Activated CD4-positive, alpha-beta T cell treated with anti-CD3 and anti-CD28 coated beads, Interleukin-2, amount 50 U/mL, for 48 hours (primary cell): ENCODE results near the gene SEPTIN3.

Experiments
- DNase-seq, 2 experiments: peaks; one replicate each; pipeline ENCODE4 v3.0.0-alpha.2; 2020

Gene SEPTIN3, protein sequence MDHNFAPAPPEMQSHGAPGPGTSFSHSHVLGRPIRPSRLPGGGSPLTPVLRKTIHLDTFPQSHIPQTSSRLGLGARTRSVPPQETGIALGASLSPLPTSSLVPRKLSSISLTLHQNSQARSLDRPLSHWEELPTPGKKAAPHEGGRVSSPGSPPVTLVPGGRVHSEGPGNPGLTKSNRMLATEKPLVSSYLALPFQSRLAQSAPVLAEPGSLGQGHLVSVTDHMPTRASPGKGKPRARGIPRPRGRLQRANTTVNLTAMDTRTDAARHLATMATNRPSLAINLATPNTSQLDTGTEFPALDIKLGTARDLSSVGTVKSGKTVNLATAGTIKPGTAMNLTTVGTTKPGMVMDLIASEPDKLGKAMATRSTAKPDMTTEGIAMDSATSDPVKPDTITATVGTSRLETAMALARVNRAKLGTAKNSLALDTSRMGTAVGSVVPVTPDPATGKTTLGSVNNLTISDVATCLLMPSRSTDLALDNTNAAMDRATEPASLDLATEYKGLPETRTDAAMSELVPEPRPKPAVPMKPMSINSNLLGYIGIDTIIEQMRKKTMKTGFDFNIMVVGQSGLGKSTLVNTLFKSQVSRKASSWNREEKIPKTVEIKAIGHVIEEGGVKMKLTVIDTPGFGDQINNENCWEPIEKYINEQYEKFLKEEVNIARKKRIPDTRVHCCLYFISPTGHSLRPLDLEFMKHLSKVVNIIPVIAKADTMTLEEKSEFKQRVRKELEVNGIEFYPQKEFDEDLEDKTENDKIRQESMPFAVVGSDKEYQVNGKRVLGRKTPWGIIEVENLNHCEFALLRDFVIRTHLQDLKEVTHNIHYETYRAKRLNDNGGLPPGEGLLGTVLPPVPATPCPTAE

DNA sequence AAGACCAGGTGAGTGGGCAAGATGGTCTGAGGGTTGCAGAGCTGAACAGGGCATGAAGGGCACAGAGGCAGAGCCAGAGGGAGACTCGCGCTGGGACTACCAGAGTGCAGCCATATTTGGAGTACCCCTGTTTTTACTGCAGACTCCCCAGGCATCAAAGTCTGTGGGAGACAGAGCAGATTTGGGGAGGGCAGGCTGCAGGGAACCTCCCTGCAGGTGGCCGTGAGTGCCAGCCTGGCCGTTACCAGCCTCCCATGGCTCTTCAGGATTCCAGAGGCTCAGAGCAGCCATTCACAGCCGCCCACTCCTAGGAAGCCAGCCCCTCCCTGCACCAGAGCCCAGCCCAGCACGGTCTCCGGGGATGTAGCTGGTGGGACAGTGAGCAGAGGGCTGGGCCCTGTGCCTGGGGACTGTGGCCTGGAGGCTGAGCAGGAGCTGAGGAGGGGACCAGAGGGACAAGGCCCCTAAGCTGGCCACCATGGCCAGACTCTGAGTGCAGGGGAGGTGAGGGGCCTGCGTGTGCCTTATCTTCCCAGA lies at the start of gene SEPTIN3:
SEPTIN3 (plus strand) TSS at position 334 of the 537 bp plus-strand sequence. CDS start 2,050 bp downstream, outside the sequence.
- DNase-seq: no peak

DNA sequence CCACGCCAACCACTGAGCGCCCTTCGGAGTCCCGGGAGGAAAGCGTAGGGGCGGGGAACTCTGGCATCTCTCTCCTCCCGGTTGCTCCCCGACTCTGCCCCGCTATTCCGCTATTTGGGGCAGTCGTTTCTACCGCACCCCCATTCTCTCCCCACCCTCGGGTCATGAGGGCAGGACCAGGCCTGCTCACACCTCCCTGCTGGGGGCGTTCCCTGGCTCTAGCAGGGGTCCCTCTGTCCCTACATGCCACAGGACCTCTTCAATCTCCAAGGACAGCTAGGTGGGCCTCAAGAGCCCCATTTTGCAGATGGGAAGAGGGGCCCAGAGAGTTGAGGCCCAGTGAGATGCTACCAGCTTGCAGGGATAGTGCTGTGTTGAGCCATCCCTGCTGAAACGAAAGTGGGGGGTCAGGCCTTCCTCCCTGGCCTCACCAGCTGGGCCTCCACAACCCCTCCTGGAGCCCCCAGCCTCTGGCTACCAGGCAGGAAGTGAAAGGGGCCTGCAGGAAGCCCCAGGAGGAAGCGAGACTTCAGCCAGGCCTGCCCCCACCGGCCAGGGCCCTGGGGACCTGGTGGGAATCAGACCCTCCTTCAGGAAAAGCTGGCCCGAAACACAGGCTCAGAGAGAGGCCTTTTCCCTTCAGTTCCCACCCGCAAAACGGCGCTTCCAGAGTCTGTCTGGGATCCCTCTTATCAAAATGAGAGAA lies 48.8 kb upstream of the SEPTIN3 start:
- no peak for DNase-seq

DNA sequence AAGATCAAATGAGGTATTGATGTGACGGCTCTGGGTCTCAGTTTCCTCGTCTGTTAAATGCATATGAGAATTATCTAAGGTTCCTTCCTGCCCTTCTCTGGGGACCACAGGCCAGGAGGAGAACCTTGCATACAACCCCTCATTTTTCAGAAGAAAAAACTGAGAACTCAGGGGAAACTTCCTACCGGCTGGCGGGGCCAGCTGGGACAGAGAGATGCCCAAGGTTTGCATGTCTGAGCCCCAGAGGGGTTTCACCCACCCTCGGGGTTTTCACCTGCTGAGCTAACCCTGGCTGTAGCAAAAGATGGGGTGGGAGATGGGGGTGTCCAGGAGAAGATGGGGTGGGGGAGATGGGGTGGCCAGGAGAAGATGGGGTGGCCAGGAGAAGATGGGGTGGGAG lies 46.9 kb upstream of the SEPTIN3 start:
- DNase-seq: no peak

DNA sequence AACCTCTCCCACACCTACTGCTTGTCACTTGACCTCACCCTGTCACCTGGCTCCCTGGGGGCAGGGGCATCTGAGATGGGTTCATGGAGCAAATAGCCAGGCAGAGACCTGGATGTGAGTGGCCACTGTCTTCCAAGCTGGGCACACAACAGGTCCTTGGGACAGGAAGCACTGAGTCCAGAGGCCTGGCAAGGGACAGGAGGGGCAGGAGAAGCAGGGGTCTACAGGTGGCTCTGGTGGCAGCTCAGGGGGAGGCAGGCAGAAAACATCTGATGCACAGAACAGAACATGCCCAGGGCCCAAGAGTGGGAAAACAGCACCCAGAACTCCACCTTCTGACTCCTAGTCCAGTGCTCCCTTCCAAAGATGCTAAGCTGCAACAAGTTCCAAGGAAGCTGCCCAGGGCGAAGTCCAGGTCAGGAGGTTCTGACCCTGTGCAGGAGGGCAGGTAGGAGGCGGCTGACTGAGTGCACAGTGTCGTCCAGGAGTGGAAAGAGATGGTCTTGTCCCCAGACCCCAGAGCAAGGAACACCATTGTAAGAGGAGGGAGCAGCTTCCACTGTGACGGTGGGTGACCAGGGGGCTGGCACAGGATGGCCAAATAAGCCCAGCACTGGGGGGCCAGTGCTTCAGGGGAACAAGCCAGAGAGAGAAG lies 46.2 kb upstream of the SEPTIN3 start:
- no peak for DNase-seq

DNA sequence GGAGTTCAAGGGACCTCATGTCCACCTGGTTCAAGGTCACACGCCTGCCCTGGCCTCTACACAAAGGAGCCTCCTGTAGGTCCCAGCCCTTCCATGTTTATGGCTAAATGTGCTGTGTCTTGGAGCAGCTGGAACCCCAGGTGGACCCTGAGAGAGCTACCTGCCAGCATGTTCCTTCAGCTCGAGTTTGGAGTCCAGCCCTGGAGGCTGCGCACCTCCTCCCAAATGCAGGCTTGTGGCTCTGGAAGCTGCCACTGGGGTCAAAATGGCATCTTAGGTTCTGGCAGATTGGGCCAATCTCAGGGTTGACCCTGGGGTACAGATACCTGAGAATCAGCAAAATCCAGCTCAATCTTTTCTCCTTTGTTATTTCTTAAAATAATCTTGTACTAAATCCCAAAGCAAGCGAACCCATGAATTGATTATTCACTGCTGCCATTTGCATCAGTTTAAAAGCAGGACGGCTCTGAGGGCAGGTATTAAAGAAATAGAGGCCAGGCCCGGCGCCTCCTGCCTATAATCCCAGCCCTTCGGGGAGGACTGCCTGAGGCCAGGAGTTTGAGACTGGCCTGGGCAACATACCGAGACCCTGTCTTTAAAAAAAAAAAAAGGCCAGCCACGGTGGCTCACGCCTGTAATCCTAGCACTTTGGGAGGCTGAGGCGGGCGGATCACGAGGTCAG lies 45.5 kb upstream of the SEPTIN3 start:
- no peak for DNase-seq

DNA sequence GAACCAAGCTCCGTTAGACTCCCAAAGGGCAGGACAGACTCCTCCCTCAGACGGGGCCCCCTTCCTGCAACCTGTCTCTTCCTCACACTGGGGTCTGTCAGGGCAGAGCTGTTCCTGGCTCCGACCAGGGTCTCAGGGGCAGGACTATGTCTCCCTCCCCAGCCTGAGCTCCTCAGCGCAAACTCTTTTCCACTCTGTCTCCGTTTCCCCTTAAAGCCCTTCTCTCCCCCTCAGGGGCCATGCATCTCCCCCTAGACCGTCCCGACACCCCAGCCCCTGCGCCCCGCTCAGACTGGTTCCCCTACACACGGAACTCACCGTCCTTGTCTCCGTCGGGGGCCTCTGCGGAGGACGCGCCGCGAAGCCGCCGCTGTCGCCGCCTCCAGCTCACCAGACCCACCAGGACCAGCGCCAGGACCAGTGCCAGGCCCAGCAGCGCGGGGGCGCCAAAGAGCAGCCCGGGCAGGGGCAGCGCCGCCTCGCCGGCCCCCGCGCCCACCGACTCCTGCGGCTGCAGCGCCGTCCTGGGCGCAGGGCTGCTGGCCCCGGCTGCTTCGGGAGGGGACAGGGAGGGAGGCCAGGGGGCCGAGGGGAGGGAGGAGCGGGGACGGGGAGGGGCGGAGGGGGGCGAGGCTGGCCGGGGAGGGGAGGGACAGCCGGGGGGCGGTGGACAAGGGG lies 43.3 kb upstream of the SEPTIN3 start:
- DNase-seq: peak; percentile 83 to 85

DNA sequence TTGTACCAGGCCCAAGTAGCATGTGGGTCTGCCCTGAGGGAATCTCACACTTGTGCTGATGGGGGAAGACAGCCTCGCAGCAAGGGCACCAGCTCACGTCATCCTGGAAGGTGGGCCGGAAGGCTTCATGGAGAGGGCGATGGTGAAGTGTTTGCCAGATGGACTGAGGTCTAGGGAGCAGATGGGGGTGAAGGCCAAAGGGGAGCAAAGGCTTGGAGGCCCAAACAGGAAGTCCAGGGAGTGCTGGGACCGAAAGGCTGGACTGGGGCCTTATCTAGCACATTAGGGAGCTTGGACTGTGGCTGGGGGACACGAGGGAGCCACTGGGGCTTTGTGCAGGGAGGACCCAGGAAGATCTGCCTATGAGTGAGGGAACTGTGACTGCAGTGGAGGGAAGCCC lies 41.4 kb upstream of the SEPTIN3 start:
- DNase-seq: no peak

DNA sequence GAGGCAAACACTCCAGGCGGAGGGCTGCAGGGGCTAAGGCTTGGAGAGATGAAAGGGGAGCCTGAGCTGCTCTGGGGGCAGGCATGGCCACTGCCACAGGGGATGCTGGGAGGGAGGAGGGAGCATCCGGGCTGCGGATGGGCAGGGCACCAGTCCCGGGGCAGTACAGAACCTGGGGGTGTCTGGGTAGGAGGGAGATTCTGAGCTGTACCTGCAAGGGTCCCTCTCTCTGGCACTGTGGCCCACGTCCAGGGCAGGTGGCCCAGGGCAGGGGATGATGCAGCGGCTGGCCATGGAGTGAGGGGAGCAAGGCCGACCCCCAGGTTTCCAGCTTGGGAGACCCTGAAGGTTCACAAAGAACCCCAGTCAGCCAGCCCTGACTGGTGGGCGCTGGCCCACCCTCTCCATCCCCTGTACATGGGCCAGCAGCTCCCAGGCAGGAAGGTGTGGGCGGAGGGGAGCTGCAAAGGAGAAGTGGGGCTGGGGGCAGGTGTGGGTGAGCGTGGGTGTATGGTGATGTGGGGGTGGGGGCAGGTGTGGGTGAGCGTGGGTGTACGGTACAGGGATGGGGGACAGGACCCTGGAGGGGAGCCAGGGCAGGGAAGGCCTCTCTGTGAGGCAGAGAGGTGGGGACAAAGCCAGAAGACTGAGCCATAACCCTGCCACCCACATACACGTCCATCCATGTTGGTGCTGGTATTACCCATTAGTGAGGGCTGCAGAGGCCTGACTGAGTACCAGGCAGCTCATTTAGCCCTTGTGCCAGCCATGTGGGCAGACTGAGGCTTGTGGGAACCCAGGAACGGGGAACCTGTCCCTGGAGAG lies 40.4 kb upstream of the SEPTIN3 start:
- no peak for DNase-seq

DNA sequence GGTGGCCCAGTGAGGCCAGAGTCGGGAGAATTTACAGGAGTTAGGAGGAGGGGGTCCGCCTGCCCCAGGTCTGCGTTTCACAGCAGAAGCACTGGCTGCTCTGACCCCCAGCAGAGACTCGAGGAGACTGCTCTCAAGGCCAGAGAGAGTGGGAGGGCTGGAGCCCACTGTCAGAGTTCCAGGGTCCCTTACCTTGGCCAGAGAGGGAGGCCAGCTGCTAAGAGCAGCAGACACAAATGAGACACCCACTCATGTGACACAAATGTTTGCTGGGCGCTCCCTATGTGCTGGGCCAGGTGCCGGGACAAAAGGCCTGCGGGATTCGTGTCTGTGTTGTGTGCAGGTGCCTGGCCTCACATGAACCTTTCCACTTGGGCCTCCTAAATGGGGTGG lies 39.8 kb upstream of the SEPTIN3 start:
- DNase-seq: no peak

DNA sequence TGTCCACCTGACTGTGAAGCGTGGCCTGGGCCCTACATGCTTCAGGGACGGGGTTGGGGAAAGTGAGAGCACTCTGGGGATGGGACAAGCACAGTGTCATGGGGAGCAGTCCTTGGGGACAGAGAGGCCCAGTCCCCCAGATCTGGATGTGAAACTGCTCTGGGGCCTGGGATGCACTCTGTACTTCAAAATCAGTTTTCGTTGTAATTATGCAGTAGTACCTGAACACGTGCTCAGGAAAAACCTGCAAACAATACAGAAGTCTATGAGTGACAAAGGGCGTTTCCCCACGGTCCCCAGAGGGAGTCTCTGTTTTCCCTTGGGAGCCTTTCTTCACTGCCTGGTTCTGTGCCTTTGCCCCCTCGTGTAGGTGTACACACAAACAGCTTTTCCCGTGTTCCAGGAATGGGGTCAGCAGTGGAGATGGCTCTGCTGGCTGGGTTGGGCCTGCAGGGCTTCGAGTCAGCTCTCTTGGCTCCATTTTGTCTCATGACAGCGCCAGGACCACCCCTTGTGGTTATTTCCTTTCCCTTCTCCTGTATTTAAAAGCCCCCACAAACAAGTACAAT lies 37.5 kb upstream of the SEPTIN3 start:
- DNase-seq: no peak

DNA sequence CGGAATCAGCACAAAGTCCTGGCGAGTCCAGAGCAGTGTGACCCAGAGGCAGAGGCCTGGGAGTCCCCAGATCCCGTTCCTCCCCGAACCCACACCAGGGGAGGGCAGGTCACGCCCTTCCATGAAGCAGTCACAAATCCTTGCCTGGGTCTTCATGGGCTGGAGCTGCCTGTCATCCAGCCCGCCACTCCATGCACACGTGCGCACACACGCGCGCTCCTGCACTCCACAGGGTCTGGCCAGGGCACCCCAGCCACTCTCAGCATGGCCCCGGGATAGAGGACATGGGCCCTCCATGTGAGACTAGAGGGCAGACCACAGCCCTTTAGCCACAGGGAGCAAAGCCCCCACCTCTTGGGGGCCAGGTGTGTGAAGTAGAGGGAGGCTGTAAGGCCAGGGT lies 36.9 kb upstream of the SEPTIN3 start:
- DNase-seq: no peak

DNA sequence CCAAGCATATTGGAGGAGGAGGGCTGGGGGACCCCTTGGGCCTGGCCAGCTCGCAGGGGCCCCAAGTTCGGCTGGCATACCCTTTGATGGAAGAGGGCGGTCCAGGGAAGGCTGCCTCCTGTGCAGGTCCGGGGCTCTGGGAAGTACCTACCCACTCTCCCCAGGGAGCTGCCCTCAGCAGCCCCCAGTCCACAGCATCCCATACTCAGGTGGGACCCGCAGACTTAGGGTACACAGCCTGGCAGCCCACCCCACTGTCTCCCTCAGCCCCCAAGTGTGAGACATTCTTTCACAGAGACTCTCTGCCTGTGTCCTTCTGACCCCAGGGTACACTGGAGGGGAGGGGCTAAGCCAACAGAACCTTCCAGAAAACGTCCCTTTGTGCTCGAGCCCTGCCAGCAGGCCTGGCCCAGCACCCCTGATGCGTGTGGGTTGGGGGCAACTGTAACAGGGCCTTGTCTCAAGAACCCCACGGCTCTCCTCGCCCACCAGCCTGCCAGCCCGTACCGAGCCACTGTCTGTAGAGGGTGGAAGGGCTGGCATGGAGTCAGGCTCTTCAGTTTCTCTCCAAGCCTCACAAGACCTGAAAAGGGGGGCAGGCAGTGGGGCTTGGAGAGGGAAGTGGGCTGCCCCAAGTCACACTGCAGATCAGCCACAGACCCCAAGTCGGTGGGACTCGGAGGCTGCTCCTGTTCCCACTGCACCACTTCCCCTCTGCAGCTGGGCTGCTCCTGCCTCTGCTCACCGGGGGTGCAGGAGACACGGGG lies 35.6 kb upstream of the SEPTIN3 start:
- no peak for DNase-seq

DNA sequence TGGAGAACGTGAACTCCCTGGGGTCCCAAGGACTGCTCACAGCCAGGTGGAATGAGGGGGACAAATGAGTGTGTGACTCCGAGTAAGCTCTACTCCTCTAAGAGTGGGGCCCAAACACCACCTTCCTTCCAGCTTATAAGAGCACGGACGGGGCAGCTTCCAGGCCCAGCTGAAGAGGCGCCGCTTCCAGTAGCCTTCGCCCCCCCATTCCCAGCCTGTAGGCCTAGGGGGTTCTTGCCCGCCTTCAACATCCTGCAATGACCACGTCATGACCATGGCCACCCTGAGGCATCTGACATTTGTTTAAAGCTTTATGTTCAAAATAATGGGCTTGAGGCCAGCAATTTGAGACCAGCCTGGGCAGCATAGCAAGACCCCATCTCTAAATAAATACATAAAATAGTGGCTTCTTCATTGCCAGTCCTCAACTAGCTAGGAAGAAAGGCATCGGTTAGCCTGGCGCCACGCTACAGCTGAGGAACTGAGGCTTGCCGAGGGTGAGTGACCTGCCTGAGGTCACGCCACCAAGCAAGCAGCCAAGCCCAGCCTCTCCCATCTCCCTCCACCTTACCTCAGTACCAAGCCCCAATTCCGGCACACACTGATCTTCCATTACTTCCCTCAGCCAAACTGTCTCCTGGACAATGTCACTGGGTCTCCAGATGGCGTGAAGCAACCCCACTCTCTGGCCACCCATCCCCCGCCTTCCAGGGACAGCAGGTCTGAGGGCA lies 34.8 kb upstream of the SEPTIN3 start:
- no peak for DNase-seq

DNA sequence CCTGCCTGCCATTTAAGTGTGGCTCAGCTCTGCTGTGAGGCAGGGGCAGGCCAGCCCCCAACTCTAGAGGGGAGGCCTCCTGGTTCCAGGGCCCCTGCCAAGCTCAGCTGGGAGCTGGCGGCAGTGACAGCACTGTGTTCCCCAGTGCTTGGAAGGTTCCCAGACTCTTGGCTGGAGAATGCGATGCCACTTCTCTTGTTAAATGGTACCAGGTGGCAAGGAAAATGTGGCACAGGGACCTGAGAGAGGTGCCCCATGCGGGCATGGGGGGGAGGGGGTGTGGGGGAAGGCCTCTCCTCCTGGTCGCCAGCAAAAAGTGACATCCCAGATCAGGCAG lies 34.3 kb upstream of the SEPTIN3 start:
- no peak for DNase-seq

DNA sequence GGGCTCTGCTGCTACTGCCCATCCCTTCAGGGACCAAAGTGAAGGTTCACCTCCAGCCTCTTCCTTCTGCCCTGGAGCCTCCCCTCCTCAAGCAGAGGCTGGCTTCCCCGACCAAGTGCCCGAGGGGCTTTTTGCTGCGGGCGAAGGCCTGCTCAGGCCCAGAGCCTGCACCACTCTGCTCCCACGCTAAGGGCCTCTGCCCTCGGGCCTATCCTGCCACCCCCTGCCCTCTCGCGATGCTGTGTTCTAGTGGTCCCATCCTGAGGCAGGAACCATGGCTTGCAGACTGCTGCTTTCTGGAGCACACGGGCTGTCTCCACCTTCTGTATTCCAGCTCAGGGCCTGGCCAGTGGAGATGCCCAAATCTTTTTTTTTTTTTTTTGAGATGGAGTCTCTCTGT lies 33.7 kb upstream of the SEPTIN3 start:
- DNase-seq: no peak

DNA sequence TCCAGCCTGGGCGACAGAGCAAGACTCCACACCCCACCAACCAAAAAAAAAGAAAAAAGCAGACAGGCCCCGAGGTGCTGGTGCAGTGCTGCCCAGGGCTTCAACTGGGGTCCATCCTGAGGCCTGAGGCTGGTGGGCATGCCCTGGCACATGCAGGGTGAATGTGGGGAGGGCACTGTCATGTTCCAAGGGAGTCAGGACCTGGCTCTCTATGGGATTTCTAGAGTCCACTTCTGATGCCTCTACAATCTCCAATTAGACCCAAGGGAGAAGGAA lies 32.4 kb upstream of the SEPTIN3 start:
- no peak for DNase-seq

DNA sequence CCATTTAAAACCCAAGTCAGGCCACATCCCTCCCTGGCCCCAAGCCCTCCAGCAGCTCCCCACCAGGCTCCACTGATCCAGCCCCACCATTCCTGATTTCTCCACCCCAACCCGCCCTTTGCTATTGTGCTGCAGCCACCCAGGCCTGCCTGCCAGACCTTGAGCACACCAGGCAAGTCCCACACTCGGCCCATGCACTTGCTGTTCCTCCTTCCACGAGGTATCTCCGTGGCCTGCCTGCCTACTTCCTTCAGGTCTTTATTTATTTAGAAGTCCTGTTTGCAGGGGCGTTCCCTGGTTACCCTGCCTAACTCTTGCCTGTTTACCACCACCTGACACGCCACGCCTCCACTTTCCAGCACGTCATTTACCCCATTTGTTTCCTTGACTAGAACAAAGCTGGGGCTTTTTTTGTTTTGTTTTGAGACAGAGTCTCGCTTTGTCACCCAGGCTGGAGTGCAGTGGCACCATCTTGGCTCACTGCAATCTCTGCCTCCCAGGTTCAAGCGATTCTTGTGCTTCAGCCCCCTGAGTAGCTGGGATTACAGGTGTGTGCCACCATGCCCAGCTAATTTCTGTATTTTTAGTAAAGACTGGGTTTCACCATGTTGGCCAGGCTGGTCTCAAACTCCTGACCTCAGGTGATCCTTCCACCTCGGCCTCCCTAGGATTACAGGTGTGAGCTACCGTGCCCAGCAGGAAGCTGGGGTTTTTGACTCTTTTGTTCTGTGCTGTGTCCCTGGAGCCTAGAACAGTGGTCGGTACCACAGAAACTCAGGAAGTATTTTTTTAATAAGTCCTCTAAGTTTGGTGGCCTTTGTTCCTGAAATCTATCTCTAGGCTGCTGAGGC lies 29.0 kb upstream of the SEPTIN3 start:
- peak; percentile 96 to 98 for DNase-seq
